Subcutaneous adipose tissue (tissue), 4 donors: Measurements from ENCODE around the gene PCNX4. TPM values are rescaled to one million over a fixed set of nuclear protein-coding genes. Genes with fewer than 3 reads are reported as not detected.

Experiments
- CTCF ChIP-seq: fragments of 450-650 bp; IDR thresholded peaks from one replicate; pipeline ENCODE4 v1.5.1; 2016; ENCODE audit warnings: low read depth, mild to moderate bottlenecking, control low read depth, antibody characterized with exemption, moderate library complexity
- total RNA-seq, 4 donors: library from RNA; depleted of rRNA; stranded (reverse); fragments of >200 nt; gene quantifications; one replicate each; pipeline ENCODE4 v1.1.0, GENCODE V29; 2016

Gene PCNX4
- total RNA-seq, 4 donors from 2014 or later, result 38.1 to 59.7 (median 56.0) TPM

GRCh38 chr14:60085085-60085484 lies 6.6 kb upstream of the PCNX4 start:
- no peak for TF ChIP-seq CTCF

GRCh38 chr14:60085693-60086092 lies 6.0 kb upstream of the PCNX4 start:
- no peak for TF ChIP-seq CTCF

GRCh38 chr14:60087668-60088067 lies 4.1 kb upstream of the PCNX4 start:
- no peak for TF ChIP-seq CTCF

- TF ChIP-seq CTCF, result no peak
Measured at GRCh38 chr14:60089221-60089620, 2.5 kb upstream of the PCNX4 start.

- TF ChIP-seq CTCF, result no peak
Measured at GRCh38 chr14:60090864-60091519, 731 bp upstream of the PCNX4 start.

GRCh38 chr14:60092526-60092920 lies 800 bp downstream of the PCNX4 start:
- no peak for TF ChIP-seq CTCF

- no peak for TF ChIP-seq CTCF
Measured at GRCh38 chr14:60093080-60093479, 1.4 kb downstream of the PCNX4 start.
